ENCODE results near the gene MEX3A. TPM values are rescaled to one million over a fixed set of nuclear protein-coding genes. Genes with fewer than 3 reads are reported as not detected.
"Not testable (repeated sequence)": the region's sequence is repeated elsewhere in the genome, so short reads cannot be mapped to it uniquely, and the experiment has no call there.

MEX3A gene
- total RNA-seq, 4 donors from 2014 or later: under 0.01 to 1.2 (median 0.43) TPM

DNA sequence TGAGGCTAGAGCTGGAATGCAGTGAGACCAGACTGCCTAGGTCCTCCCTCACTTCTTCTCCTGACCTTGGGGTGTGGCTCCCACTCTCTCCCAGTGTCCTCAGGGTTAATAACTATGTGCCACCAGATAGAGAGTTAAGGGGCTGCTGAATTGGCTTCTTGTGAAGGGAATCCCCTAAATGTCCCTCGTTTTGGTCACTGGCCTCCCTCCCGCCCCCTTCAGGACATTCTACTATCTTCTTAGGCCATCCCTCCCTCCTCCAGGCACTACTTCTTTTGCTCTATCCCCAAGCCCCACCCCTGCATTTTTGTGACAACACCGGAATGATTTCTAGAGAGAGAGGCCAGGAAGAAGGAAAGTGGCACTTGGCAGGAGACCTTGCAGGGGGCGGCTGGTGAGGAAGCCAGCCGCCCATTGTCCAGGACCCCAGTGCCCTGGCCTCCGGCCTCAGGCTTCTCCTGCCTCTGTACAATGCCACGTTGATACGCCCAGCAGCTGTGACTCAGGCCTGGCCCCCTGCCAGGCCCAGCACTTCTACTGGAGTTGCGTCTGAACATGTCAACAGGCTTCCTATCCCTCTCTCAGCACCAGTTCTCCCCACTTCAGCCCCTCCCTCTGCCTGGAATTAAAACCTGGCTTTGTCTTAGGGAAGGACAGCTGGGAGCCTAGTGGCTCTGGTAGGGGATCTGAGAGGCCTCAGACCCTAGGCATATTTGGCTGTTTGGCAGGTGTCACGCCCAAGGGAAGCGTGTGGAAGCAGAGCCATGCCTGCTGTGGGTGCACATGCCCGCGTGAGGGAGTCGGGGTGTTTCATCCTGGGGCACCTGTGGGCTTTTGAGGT, 41.3 kb upstream of the MEX3A start:
- DNase-seq (ENCODE audit: low spot score in 2 of 2): peak; percentile 93 to 97
- H3K4me3 ChIP-seq: peak overlapping the region; percentile 14 to 47 (median 32)
- peak; percentile 26 to 76 for TF ChIP-seq POLR2A (IDR thresholded peaks at IDR 0.05)
- TF ChIP-seq EP300 (IDR thresholded peaks at IDR 0.05): peak; percentile 86 to 95
- TF ChIP-seq, protein P1, sequence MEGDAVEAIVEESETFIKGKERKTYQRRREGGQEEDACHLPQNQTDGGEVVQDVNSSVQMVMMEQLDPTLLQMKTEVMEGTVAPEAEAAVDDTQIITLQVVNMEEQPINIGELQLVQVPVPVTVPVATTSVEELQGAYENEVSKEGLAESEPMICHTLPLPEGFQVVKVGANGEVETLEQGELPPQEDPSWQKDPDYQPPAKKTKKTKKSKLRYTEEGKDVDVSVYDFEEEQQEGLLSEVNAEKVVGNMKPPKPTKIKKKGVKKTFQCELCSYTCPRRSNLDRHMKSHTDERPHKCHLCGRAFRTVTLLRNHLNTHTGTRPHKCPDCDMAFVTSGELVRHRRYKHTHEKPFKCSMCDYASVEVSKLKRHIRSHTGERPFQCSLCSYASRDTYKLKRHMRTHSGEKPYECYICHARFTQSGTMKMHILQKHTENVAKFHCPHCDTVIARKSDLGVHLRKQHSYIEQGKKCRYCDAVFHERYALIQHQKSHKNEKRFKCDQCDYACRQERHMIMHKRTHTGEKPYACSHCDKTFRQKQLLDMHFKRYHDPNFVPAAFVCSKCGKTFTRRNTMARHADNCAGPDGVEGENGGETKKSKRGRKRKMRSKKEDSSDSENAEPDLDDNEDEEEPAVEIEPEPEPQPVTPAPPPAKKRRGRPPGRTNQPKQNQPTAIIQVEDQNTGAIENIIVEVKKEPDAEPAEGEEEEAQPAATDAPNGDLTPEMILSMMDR (IDR thresholded peaks at IDR 0.05): peak in 3 of 5 experiments; percentile 8 to 33 (median 32)
- 11 to 15% methylated on average over 14 of the region's 14 CpGs for WGBS, 2 donors
- peaks cover 20 to 100% (median 94%) of the 10 kb centered on the region in 4 donors for H3K4me1 ChIP-seq
- H3K27ac ChIP-seq: peak overlapping the region; percentile 94 to 98 (median 96)
- H3K36me3 ChIP-seq: no peaks in the 10 kb centered on the region
- H3K27me3 ChIP-seq: no peaks in the 10 kb centered on the region
- H3K9me3 ChIP-seq: no peaks in the 10 kb centered on the region

DNA sequence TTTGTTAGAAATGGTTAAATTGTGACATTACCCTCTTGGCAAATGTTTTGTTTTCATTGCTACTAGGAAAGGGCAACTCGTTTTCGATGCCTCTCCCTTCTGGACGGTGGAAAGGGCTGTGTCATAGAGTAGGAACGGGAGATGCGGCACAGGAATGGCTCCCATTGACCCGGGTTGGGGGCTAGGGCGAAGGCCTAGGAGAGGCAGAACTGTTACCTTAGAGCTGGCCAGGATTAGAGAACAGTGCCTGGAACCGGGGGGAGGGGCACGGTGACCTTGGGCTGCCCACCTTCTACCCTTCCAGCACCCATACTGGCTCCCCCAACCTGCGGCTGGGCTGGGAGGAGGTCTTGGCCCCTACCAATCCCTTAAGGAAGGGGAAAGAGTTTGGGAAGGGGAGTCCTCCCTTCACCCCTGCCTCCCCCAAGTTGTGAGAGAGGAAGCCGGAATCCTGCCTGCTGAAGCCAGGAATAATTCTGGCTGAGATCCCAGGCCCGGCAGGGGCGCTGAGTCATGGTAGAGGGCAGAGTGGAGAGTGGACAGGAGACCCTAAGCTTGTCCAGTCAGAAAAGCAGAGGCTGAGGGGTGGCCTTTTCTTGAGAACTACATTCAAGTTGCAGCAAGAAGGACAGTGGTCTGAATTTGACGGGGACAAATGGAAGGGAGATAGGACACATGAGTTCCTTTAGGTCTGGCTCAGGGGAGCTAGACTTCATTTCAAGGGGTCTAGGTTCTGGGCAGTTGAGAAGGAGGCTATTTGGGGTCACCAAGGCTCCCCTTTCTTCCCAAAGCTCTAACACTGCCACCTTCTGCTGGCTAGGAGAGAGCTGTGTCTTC, 40.5 kb upstream of the MEX3A start:
- peak in 1 of 2 donors; percentile 76 for TF ChIP-seq EP300 (IDR thresholded peaks at IDR 0.05)
- TF ChIP-seq POLR2A (IDR thresholded peaks at IDR 0.05): no peak
- TF ChIP-seq, protein P1 (IDR thresholded peaks at IDR 0.05): no peak
- DNase-seq (ENCODE audit: low spot score in 2 of 2): peak in 1 of 2 donors; percentile 77
- H3K4me3 ChIP-seq: peak overlapping the region; percentile 14 to 47 (median 32)
- WGBS, 2 donors: 9 to 13% methylated on average over 13 to 14 of the region's 14 CpGs
- peaks cover 15 to 100% (median 88%) of the 10 kb centered on the region in 4 donors for H3K4me1 ChIP-seq
- H3K36me3 ChIP-seq: no peaks in the 10 kb centered on the region
- H3K9me3 ChIP-seq: no peaks in the 10 kb centered on the region
- H3K27ac ChIP-seq: peak overlapping the region; percentile 94 to 98 (median 96)
- H3K27me3 ChIP-seq: no peaks in the 10 kb centered on the region

DNA sequence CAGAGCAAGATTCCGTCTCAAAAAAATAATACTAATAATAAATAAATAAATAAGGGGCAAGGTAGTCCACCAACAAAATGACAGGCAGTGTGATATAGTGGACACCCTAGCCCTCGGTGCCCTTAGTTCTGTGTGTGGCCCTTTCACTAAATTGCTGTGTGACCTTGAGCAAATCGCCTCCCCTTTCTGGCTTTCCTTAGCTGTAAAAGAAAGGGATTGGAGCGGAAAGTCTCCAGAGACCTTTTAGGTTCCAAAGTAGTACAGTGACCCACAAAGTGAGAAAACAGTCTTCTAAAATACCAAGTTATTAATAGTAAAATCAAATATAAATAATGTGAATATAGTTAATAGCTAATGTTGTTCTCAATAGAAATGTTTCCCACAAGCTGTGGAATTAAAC, 39.8 kb upstream of the MEX3A start:
- Histone ChIP-seq H3K4me3 (peak overlapping the region; percentile 14 to 47 (median 32)), H3K9me3 (no peaks in the 10 kb centered on the region), H3K27me3 (no peaks in the 10 kb centered on the region), H3K4me1 (peaks cover 15 to 100% (median 84%) of the 10 kb centered on the region in 4 donors), H3K27ac (peak overlapping the region; percentile 94 to 98 (median 96)), H3K36me3 (no peaks in the 10 kb centered on the region)
- DNase-seq (ENCODE audit: low spot score in 2 of 2): no peak
- TF ChIP-seq, protein P1 (IDR thresholded peaks at IDR 0.05): no peak
- no peak for TF ChIP-seq EP300 (IDR thresholded peaks at IDR 0.05)
- no peak for TF ChIP-seq POLR2A (IDR thresholded peaks at IDR 0.05)
- WGBS, 2 donors: 20 to 29% methylated on average over 4 of the region's 4 CpGs

DNA sequence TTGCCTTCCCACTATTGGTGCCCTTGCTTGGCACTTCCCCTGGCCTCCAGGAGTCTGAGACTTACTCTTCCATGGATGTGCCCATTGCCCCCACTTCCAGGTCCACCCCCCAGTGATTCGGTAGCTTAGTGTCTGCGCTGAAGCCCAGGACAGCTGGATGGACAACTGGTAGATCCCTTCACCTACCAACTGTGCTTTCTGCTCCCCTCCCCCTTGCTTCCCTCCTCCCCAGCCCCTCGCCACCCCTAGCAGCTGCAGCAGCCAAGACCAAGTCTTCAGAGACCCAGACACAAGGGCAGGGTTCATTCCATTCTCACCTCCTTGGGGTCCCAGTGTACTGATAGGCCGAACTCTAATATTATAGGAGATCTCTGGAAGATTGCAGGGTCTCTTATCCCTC, 39.2 kb upstream of the MEX3A start:
- no peaks in the 10 kb centered on the region for H3K9me3 ChIP-seq
- 43 to 56% methylated on average over 4 of the region's 4 CpGs for WGBS, 2 donors
- peak overlapping the region in 2 of 4 donors; percentile 12 to 47 for H3K4me3 ChIP-seq
- no peak for DNase-seq (ENCODE audit: low spot score in 2 of 2)
- peak overlapping the region; percentile 94 to 98 (median 96) for H3K27ac ChIP-seq
- H3K4me1 ChIP-seq: peaks cover 11 to 100% (median 80%) of the 10 kb centered on the region in 4 donors
- TF ChIP-seq POLR2A (IDR thresholded peaks at IDR 0.05) (no peak), EP300 (IDR thresholded peaks at IDR 0.05) (no peak)
- TF ChIP-seq, protein P1 (IDR thresholded peaks at IDR 0.05): no peak
- no peaks in the 10 kb centered on the region for H3K36me3 ChIP-seq
- no peaks in the 10 kb centered on the region for H3K27me3 ChIP-seq

DNA sequence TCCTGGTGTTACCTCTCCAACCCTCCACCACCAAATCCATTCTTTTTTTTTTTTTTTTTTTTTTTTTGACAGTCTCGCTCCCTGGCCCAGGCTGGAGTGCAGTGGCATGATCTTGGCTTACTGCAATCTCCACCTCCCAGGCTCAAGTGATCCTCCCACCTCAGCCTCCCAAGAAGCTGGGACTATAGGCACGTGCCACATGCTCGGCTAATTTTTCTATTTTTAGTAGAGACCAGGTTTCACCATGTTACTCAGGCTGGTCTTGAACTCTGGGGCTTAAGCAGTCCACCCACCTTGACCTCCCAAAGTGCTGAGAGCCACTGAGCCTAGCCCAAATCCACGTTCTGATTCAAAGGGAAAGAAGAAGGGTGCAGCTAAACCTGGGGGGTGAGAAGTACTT, 38.7 kb upstream of the MEX3A start:
- not testable (repeated sequence) for H3K27me3 ChIP-seq; H3K9me3 ChIP-seq; DNase-seq (ENCODE audit: low spot score in 2 of 2); H3K36me3 ChIP-seq
- Histone ChIP-seq H3K27ac (peak overlapping the region; percentile 94 to 98 (median 96)), H3K4me1 (peaks cover 8 to 96% (median 76%) of the 10 kb centered on the region in 4 donors), H3K4me3 (peak overlapping the region in 2 of 4 donors; percentile 12 to 47)
- WGBS, 2 donors: 18 to 23% methylated on average over 4 of the region's 4 CpGs

Data from tibial nerve (tissue), 4 donors.